HepG2 (cell line): ENCODE measurements around the gene VPREB3. TPM values are rescaled to one million over a fixed set of nuclear protein-coding genes. Genes with fewer than 3 reads are reported as not detected.

Source experiments
- ATAC-seq: fragments of 200-7000 bp; cut with Tn5 transposase; 3 replicates; pipeline ENCODE4 v1.9.1; 2020; ENCODE audit warnings: mild to moderate bottlenecking, moderate library complexity
- BruUV-seq: library from RNA; stranded (reverse); fragments of 400-500 nt; replicated peaks from 2 replicates; lab custom pipeline; 2021; lab: Mats Ljungman, UMichigan
- CTCF ChIA-PET: fragments of 300-600 bp; formaldehyde crosslinking; extraction: SDS; loops from one replicate; lab custom pipeline; 2021; ENCODE audit warnings: low total read pairs, inconsistent platforms, low intra/inter-chr PET ratio; lab: Yijun Ruan, JAX
- POLR2A ChIA-PET: fragments of 350-600 bp; sonication (Branson Sonifier 250); formaldehyde crosslinking; loops from one replicate; lab custom pipeline; 2020; ENCODE audit warnings: antibody characterized with exemption, inconsistent platforms; lab: Yijun Ruan, JAX
- DNase-seq: peaks from one replicate; pipeline ENCODE4 v3.0.0-alpha.2; 2015; ENCODE audit warnings: low spot score
- FAIRE-seq: peaks from 3 replicates; lab custom pipeline; 2011; peaks lifted over from hg19 to GRCh38; lab: Jason Lieb, UNC
- H2AFZ ChIP-seq: one replicate; pipeline ENCODE4 v1.6.1; 2011; ENCODE audit warnings: low read length, inconsistent platforms
- H3K27ac ChIP-seq: fragments of 300-600 bp; 3 replicates; pipeline ENCODE4 v1.8.0; 2011; ENCODE audit warnings: mixed run types, mild to moderate bottlenecking, mixed read lengths, low read length, inconsistent platforms; ENCODE audit not compliant: insufficient read depth; ENCODE audit errors: extremely low read length
- H3K27me3 ChIP-seq, 2 experiments: fragments of 200-600 bp in 1 of 2; 2 replicates in 1 of 2; 3 replicates in 1 of 2; pipeline versions ENCODE4 v1.6.0 to v1.8.0; 2011; ENCODE audit warnings: low read length in 2 of 2, mild to moderate bottlenecking in 2 of 2, moderate library complexity in 2 of 2, inconsistent platforms in 1 of 2; ENCODE audit not compliant: insufficient read depth in 2 of 2, control insufficient read depth in 1 of 2
- H3K36me3 ChIP-seq, 2 experiments: fragments of 200-600 bp in 1 of 2; replicated peaks in 1 of 2; 2 replicates in 1 of 2; 3 replicates in 1 of 2; pipeline versions ENCODE4 v1.5.1 to v1.8.0; 2011; ENCODE audit warnings: low read length in 2 of 2, inconsistent platforms in 1 of 2; ENCODE audit not compliant: insufficient read depth in 2 of 2, control insufficient read depth in 1 of 2
- H3K4me1 ChIP-seq: 2 replicates; pipeline ENCODE4 v1.5.1; 2012; ENCODE audit warnings: low read length, inconsistent platforms; ENCODE audit not compliant: insufficient read depth
- H3K4me2 ChIP-seq: 2 replicates; pipeline ENCODE4 v1.6.0; 2011; ENCODE audit warnings: low read depth, low read length, inconsistent platforms
- H3K4me3 ChIP-seq, 3 experiments: fragments of 200-600 bp in 1 of 3; sonication (generic), shearing (Covaris generic) in 1 of 3; replicated peaks in 1 of 3; 2 replicates each; pipeline ENCODE4 v1.5.1; 2011 to 2016; ENCODE audit warnings: low read length in 3 of 3, inconsistent platforms in 2 of 3, low read depth in 2 of 3, mild to moderate bottlenecking in 2 of 3, control low read depth in 1 of 3, mixed read lengths in 1 of 3; ENCODE audit not compliant: insufficient read depth in 1 of 3
- H3K79me2 ChIP-seq: one replicate; pipeline ENCODE4 v1.6.1; 2011; ENCODE audit warnings: low read length, inconsistent platforms; ENCODE audit not compliant: insufficient read depth
- H3K9ac ChIP-seq: 2 replicates; pipeline ENCODE4 v1.6.0; 2011; ENCODE audit warnings: mild to moderate bottlenecking, low read depth, low read length, inconsistent platforms; ENCODE audit not compliant: insufficient read depth
- H3K9me3 ChIP-seq: 2 replicates; pipeline ENCODE4 v1.5.1; 2012; ENCODE audit warnings: mild to moderate bottlenecking, low read length
- H4K20me1 ChIP-seq: 2 replicates; pipeline ENCODE4 v1.6.0; 2011; ENCODE audit warnings: inconsistent platforms, mild to moderate bottlenecking, low read length, moderate library complexity; ENCODE audit not compliant: insufficient read depth
- BHLHE40 ChIP-seq: IDR thresholded peaks from 2 replicates; pipeline ENCODE4 v1.6.1; 2011; ENCODE audit warnings: low read length, improper control_type of control experiment
- CAMTA2 ChIP-seq: sonication (generic); formaldehyde crosslinking; IDR thresholded peaks from 2 replicates; pipeline ENCODE4 v1.4.0; 2020; ENCODE audit warnings: mild to moderate bottlenecking, missing genetic modification reagents, borderline replicate concordance
- CBFB ChIP-seq: sonication (generic); formaldehyde crosslinking; IDR thresholded peaks from 2 replicates; pipeline ENCODE4 v1.4.0; 2020; ENCODE audit warnings: missing genetic modification reagents
- CTCF ChIP-seq: sonication (generic); formaldehyde crosslinking; IDR thresholded peaks from 2 replicates; pipeline ENCODE4 v1.5.0; 2020; ENCODE audit warnings: mild to moderate bottlenecking, missing genetic modification reagents, moderate library complexity
- HNF4A ChIP-seq: sonication (generic); formaldehyde crosslinking; IDR thresholded peaks from 2 replicates; pipeline ENCODE4 v1.4.0; 2020; ENCODE audit warnings: missing genetic modification reagents
- JARID2 ChIP-seq: sonication (generic); formaldehyde crosslinking; IDR thresholded peaks from 2 replicates; pipeline ENCODE4 v1.8.1; 2023; ENCODE audit warnings: missing genetic modification reagents, inconsistent platforms; ENCODE audit not compliant: insufficient replicate concordance
- JUND ChIP-seq: sonication (generic); formaldehyde crosslinking; IDR thresholded peaks from 2 replicates; pipeline ENCODE4 v1.8.0; 2022; ENCODE audit warnings: mild to moderate bottlenecking, missing genetic modification reagents
- MAZ ChIP-seq, 2 experiments: sonication (generic) in 1 of 2; formaldehyde crosslinking in 1 of 2; IDR thresholded peaks; 2 replicates each; pipeline versions ENCODE4 v1.5.0 to v1.6.1; 2012 to 2020; ENCODE audit warnings: low read depth in 2 of 2, mild to moderate bottlenecking in 2 of 2, borderline replicate concordance in 1 of 2, improper control_type of control experiment in 1 of 2, low read length in 1 of 2, missing genetic modification reagents in 1 of 2, moderate library complexity in 1 of 2
- SIN3B ChIP-seq: fragments of 150-350 bp; IDR thresholded peaks from 2 replicates; pipeline ENCODE4 v1.6.1; 2014; ENCODE audit warnings: low read length
- TEF ChIP-seq: sonication (generic); formaldehyde crosslinking; IDR thresholded peaks from 2 replicates; pipeline ENCODE4 v1.5.0; 2020; ENCODE audit warnings: missing genetic modification reagents
- ZNF260 ChIP-seq: sonication (generic); formaldehyde crosslinking; IDR thresholded peaks from 2 replicates; pipeline ENCODE4 v1.4.0; 2020; ENCODE audit warnings: missing genetic modification reagents, low read depth, mild to moderate bottlenecking, borderline replicate concordance
- ZNF337 ChIP-seq: sonication (generic); formaldehyde crosslinking; IDR thresholded peaks from 2 replicates; pipeline ENCODE4 v1.5.1; 2020; ENCODE audit warnings: missing genetic modification reagents, low read depth, mild to moderate bottlenecking, borderline replicate concordance
- ZNF512B ChIP-seq: sonication (generic); formaldehyde crosslinking; IDR thresholded peaks from 2 replicates; pipeline ENCODE4 v1.5.1; 2020; ENCODE audit warnings: missing genetic modification reagents, mild to moderate bottlenecking, borderline replicate concordance
- ZNF576 ChIP-seq: sonication (generic); formaldehyde crosslinking; IDR thresholded peaks from 2 replicates; pipeline ENCODE4 v1.4.0; 2020; ENCODE audit warnings: mild to moderate bottlenecking, missing genetic modification reagents
- ZNF589 ChIP-seq: sonication (generic); formaldehyde crosslinking; conservative IDR thresholded peaks from 2 replicates; pipeline ENCODE4 v1.8.0; 2022; ENCODE audit warnings: mild to moderate bottlenecking, moderate library complexity, missing genetic modification reagents
- ZNF615 ChIP-seq: sonication (generic); formaldehyde crosslinking; IDR thresholded peaks from 2 replicates; pipeline ENCODE4 v1.5.0; 2020; ENCODE audit warnings: mild to moderate bottlenecking, missing genetic modification reagents, borderline replicate concordance
- WGBS: methylation state at CpG from one replicate; pipeline ENCODE4 v1.1.6; 2017; ENCODE audit warnings: low lambda C conversion rate; 5-methylcytosine and 5-hydroxymethylcytosine counted together
- in situ Hi-C: cut with HindIII; loops from 2 replicates; pipeline ENCODE4 v1.10.0; 2017; ENCODE audit warnings: low pct_unique_long_range_greater_than_20kb; ENCODE audit not compliant: extremely low pct_ligation_motif_present
- intact Hi-C: fragments of 100-400 bp; cut with micrococcal nuclease; formaldehyde crosslinking; loops from one replicate; pipeline ENCODE4 v1.10.0; 2022; ENCODE audit not compliant: unreplicated experiment
- polyA plus RNA-seq, 8 experiments: library from polyadenylated mRNA; depleted of rRNA in 3 of 8; stranded (reverse) in 7 of 8; unstranded in 1 of 8; fragments of >200 nt; fragmentation: Illumina TruSeq in 4 of 8; extraction: Trizol in 4 of 8; gene quantifications; 2 replicates each; pipeline versions ENCODE4 v1.2.1 to v1.2.3, GENCODE V29; 2011 to 2016; ENCODE audit warnings: low read depth in 4 of 8, missing spikeins in 1 of 8, mixed read lengths in 1 of 8; ENCODE audit not compliant: insufficient read depth in 1 of 8
- total RNA-seq, 5 experiments: library from RNA; depleted of rRNA; stranded (reverse); fragments of >200 nt; fragmentation: Illumina TruSeq; extraction: Trizol; gene quantifications; 2 replicates each; pipeline ENCODE4 v1.2.3, GENCODE V29; 2016; ENCODE audit warnings: low read depth in 1 of 5

VPREB3 gene
- total and polyA plus RNA-seq, 2 of the 13 experiments (the other 11 are each of a cell fraction or from before 2014, with no cell fraction given) = 0.22 TPM; not detected in 1

GRCh38 chr22:23783265-23784150 is 29.3 kb upstream of the VPREB3 start:
- H4K20me1 ChIP-seq = peaks cover 7% of the 10 kb centered on the region
- no peaks in the 10 kb centered on the region for H3K27me3 ChIP-seq
- CTCF ChIA-PET = no interaction called here
- no peak for DNase-seq
- intact Hi-C loops = loop anchor here (1.0 kb wide), 1 partner anchor 9 kb away; no protein-coding TSS in a partner anchor
- ATAC-seq = peak; percentile 22
- WGBS = 84% methylated on average over 7 of the region's 15 CpGs
- H3K36me3 ChIP-seq = no peaks in the 10 kb centered on the region
- H3K27ac ChIP-seq = peak overlapping the region; percentile 64
- H3K79me2 ChIP-seq = peaks cover 12% of the 10 kb centered on the region
- peaks cover 70% of the 10 kb centered on the region for H3K4me1 ChIP-seq
- BruUV-seq = no TSS peak
- peak overlapping the region; percentile 76 for H3K4me2 ChIP-seq
- H3K4me3 ChIP-seq = peak overlapping the region; percentile 6 to 51 (median 26); a peak in 4 of 6 replicates
- H2AFZ ChIP-seq = no peak overlapping the region
- H3K9me3 ChIP-seq = no peaks in the 10 kb centered on the region
- in situ Hi-C loops = loop anchor here (5.0 kb wide), 1 partner anchor 64 kb away; no protein-coding TSS in a partner anchor
- FAIRE-seq = no peak
- POLR2A ChIA-PET = interaction anchor here (7.1 kb wide), 1 partner anchor 8 kb away, joined by 201 read pairs; the partner anchor contains the start of gene MMP11
- 0 out of 2 replicates have a peak overlapping the region, but pooled peaks have one; percentile 23 for H3K9ac ChIP-seq
- no peak for TF ChIP-seq BHLHE40
- TF ChIP-seq JARID2 (CRISPR knock-in tag) = no peak
- TF ChIP-seq SIN3B = no peak
- no peak for TF ChIP-seq CTCF
- TF ChIP-seq ZNF589 (CRISPR knock-in tag) = no peak
- no peak for TF ChIP-seq CAMTA2 (CRISPR knock-in tag)
- TF ChIP-seq CBFB (CRISPR knock-in tag) = no peak
- no peak for TF ChIP-seq ZNF512B (CRISPR knock-in tag)
- peak; percentile 19; the same call in 1 of the 2 replicates for TF ChIP-seq HNF4A
- no peak for TF ChIP-seq ZNF615 (CRISPR knock-in tag)
- no peak for TF ChIP-seq TEF (CRISPR knock-in tag)
- TF ChIP-seq ZNF576 (CRISPR knock-in tag) = no peak
- no peak for TF ChIP-seq MAZ (IDR thresholded peaks at IDR 0.05; ENCODE audit: borderline replicate concordance, low read depth, low read length)
- 0 out of 2 replicates have a peak, but pooled peaks have one; percentile 11 for TF ChIP-seq MAZ (CRISPR knock-in tag; IDR thresholded peaks at IDR 0.05; ENCODE audit: low read depth)
- no peak for TF ChIP-seq JUND (CRISPR knock-in tag)
- TF ChIP-seq ZNF337 (CRISPR knock-in tag) = no peak
- TF ChIP-seq ZNF260 (CRISPR knock-in tag) = no peak
